GDM1 (cell line): ENCODE results near the gene YLPM1.
A peak's percentile ranks its signal among the peaks of the same experiment; 100 is the strongest.
"Not testable (repeated sequence)": the region's sequence is repeated elsewhere in the genome, so short reads cannot be mapped to it uniquely, and the experiment has no call there.

Experiments used
- DNase-seq: peaks from one replicate; lab custom pipeline; 2025; lab: John Stamatoyannopoulos, UW

YLPM1 gene

GRCh38 chr14:74762917-74763802 lies at the start of gene YLPM1:
Gene YLPM1 (plus strand): TSS chr14:74763316. CDS start chr14:74763490, 174 bp downstream.
- DNase-seq, result peak; percentile 96

- no peak for DNase-seq
Measured at GRCh38 chr14:74713395-74713735, 49.8 kb upstream of the YLPM1 start.

GRCh38 chr14:74720526-74720925 lies 42.6 kb upstream of the YLPM1 start:
- no peak for DNase-seq

- DNase-seq, result no peak
Measured at GRCh38 chr14:74723134-74723533, 40.0 kb upstream of the YLPM1 start.

- no peak for DNase-seq
Measured at GRCh38 chr14:74732387-74732786, 30.7 kb upstream of the YLPM1 start.

GRCh38 chr14:74733221-74733620 lies 29.9 kb upstream of the YLPM1 start:
- DNase-seq, result no peak

GRCh38 chr14:74735125-74735524 lies 28.0 kb upstream of the YLPM1 start:
- no peak for DNase-seq

GRCh38 chr14:74737753-74738325 lies 25.3 kb upstream of the YLPM1 start:
- DNase-seq, result no peak

- no peak for DNase-seq
Measured at GRCh38 chr14:74739293-74740030, 23.7 kb upstream of the YLPM1 start.

GRCh38 chr14:74747237-74747636 lies 15.9 kb upstream of the YLPM1 start:
- DNase-seq, result no peak

GRCh38 chr14:74754157-74754556 lies 9.0 kb upstream of the YLPM1 start:
- no peak for DNase-seq

- DNase-seq, result no peak
Measured at GRCh38 chr14:74754899-74755298, 8.2 kb upstream of the YLPM1 start.

- no peak for DNase-seq
Measured at GRCh38 chr14:74756326-74756725, 6.8 kb upstream of the YLPM1 start.

GRCh38 chr14:74758505-74758904 lies 4.6 kb upstream of the YLPM1 start:
- DNase-seq, result not testable (repeated sequence)

- DNase-seq, result no peak
Measured at GRCh38 chr14:74763803-74764531, 851 bp downstream of the YLPM1 start.

GRCh38 chr14:74765721-74766120 lies 2.6 kb downstream of the YLPM1 start:
- no peak for DNase-seq

- no peak for DNase-seq
Measured at GRCh38 chr14:74771399-74771798, 8.3 kb downstream of the YLPM1 start.

- DNase-seq, result no peak
Measured at GRCh38 chr14:74784634-74785033, 21.5 kb downstream of the YLPM1 start.

GRCh38 chr14:74785056-74785613 lies 22.0 kb downstream of the YLPM1 start:
- no peak for DNase-seq

GRCh38 chr14:74786796-74787315 lies 23.7 kb downstream of the YLPM1 start:
- DNase-seq, result no peak

GRCh38 chr14:74792249-74793039 lies 29.3 kb downstream of the YLPM1 start:
- no peak for DNase-seq
